SK-N-SH (cell line): Measurements from ENCODE around the gene MAP3K6. TPM values are rescaled to one million over a fixed set of nuclear protein-coding genes. Genes with fewer than 3 reads are reported as not detected.

Experiments
- CTCF ChIA-PET: fragments of 300-600, 350-600 bp; formaldehyde crosslinking; extraction: SDS; loops from one replicate; lab custom pipeline; 2021; lab: Yijun Ruan, JAX
- POLR2A ChIA-PET: fragments of 350-600 bp; sonication (Branson Sonifier 250); formaldehyde crosslinking; extraction: SDS; loops from one replicate; lab custom pipeline; 2020; ENCODE audit warnings: antibody characterized with exemption, inconsistent platforms; lab: Yijun Ruan, JAX
- DNase-seq: peaks from one replicate; pipeline ENCODE4 v3.0.0; 2012
- H2AFZ ChIP-seq: fragments of 200-600 bp; sonication (generic); 2 replicates; pipeline ENCODE4 v1.8.1; 2016; ENCODE audit warnings: antibody characterized with exemption, mild to moderate bottlenecking, low read depth
- H3F3A ChIP-seq: fragments of 200-600 bp; sonication (generic); replicated peaks from 2 replicates; pipeline ENCODE3; 2016; ENCODE audit warnings: antibody characterized with exemption, mild to moderate bottlenecking; ENCODE audit not compliant: insufficient read depth
- H3K27ac ChIP-seq, 2 experiments: fragments of 200-500 bp in 1 of 2; fragments of 200-600 bp in 1 of 2; sonication (Bioruptor generic) in 1 of 2; sonication (generic), shearing (Covaris generic) in 1 of 2; 2 replicates each; pipeline versions ENCODE4 v1.5.1 to v1.6.1; 2014 to 2016; ENCODE audit warnings: low read depth in 2 of 2, inconsistent platforms in 1 of 2, low read length in 1 of 2, mild to moderate bottlenecking in 1 of 2, mixed read lengths in 1 of 2
- H3K27me3 ChIP-seq: fragments of 200-600 bp; sonication (generic), shearing (Covaris generic); 2 replicates; pipeline ENCODE4 v1.6.1; 2016; ENCODE audit warnings: mixed run types; ENCODE audit not compliant: insufficient read depth
- H3K36me3 ChIP-seq, 2 experiments: fragments of 200-500 bp in 1 of 2; fragments of 200-600 bp in 1 of 2; sonication (Bioruptor generic) in 1 of 2; sonication (generic) in 1 of 2; replicated peaks in 1 of 2; 2 replicates each; pipeline versions ENCODE3 to v1.5.1; 2014 to 2016; ENCODE audit warnings: low read length in 1 of 2, mild to moderate bottlenecking in 1 of 2; ENCODE audit not compliant: insufficient read depth in 2 of 2, control insufficient read depth in 1 of 2
- H3K4me1 ChIP-seq, 2 experiments: fragments of 200-500 bp in 1 of 2; fragments of 200-600 bp in 1 of 2; sonication (Bioruptor generic) in 1 of 2; sonication (generic), shearing (Covaris generic) in 1 of 2; 2 replicates each; pipeline versions ENCODE4 v1.5.1 to v1.6.1; 2014 to 2016; ENCODE audit warnings: low read depth in 1 of 2, low read length in 1 of 2, mixed run types in 1 of 2; ENCODE audit not compliant: insufficient read depth in 2 of 2, control insufficient read depth in 1 of 2
- H3K4me2 ChIP-seq: fragments of 200-600 bp; sonication (generic), shearing (Covaris generic); 2 replicates; pipeline ENCODE4 v1.6.1; 2017; ENCODE audit warnings: mixed run types
- H3K4me3 ChIP-seq, 2 experiments: fragments of 200-500 bp in 1 of 2; fragments of 200-600 bp in 1 of 2; sonication (Bioruptor generic) in 1 of 2; sonication (generic), shearing (Covaris generic) in 1 of 2; 2 replicates each; pipeline versions ENCODE4 v1.5.1 to v1.8.1; 2014 to 2016; ENCODE audit warnings: low read depth in 2 of 2, inconsistent platforms in 1 of 2, low read length in 1 of 2, mild to moderate bottlenecking in 1 of 2, mixed read lengths in 1 of 2, moderate library complexity in 1 of 2
- H3K79me2 ChIP-seq: fragments of 200-600 bp; sonication (generic); 2 replicates; pipeline ENCODE4 v1.8.1; 2017; ENCODE audit warnings: mild to moderate bottlenecking; ENCODE audit not compliant: insufficient read depth
- H3K9ac ChIP-seq: fragments of 200-600 bp; sonication (generic); 2 replicates; pipeline ENCODE4 v1.6.1; 2017; ENCODE audit warnings: mixed run types
- H3K9me2 ChIP-seq: fragments of 200-600 bp; sonication (generic); 2 replicates; pipeline ENCODE4 v1.6.1; 2017; ENCODE audit warnings: mixed run types
- H3K9me3 ChIP-seq: fragments of 200-600 bp; sonication (generic); 2 replicates; pipeline ENCODE4 v1.6.1; 2017; ENCODE audit warnings: mixed run types, mild to moderate bottlenecking, moderate library complexity
- H4K20me1 ChIP-seq: fragments of 200-600 bp; sonication (generic); 2 replicates; pipeline ENCODE4 v1.6.1; 2017; ENCODE audit warnings: mild to moderate bottlenecking, mixed run types; ENCODE audit not compliant: insufficient read depth
- CHD2 ChIP-seq: fragments of 150-350 bp; IDR thresholded peaks from 2 replicates; pipeline ENCODE4 v1.6.1; 2018; ENCODE audit warnings: low read length; ENCODE audit not compliant: partially characterized antibody
- ELF1 ChIP-seq: IDR thresholded peaks from 2 replicates; pipeline ENCODE4 v1.4.0; 2012
- POLR2AphosphoS5 ChIP-seq: IDR thresholded peaks from 2 replicates; pipeline ENCODE4 v1.6.1; 2012; ENCODE audit warnings: low read depth, low read length
- RAD21 ChIP-seq: IDR thresholded peaks from 2 replicates; pipeline ENCODE4 v1.6.1; 2012; ENCODE audit warnings: mild to moderate bottlenecking, low read length
- RCOR1 ChIP-seq: fragments of 150-350 bp; IDR thresholded peaks from 2 replicates; pipeline ENCODE4 v1.6.1; 2017; ENCODE audit warnings: antibody characterized with exemption, low read length
- SIN3A ChIP-seq: IDR thresholded peaks from 2 replicates; pipeline ENCODE4 v1.6.1; 2012; ENCODE audit warnings: low read depth, mild to moderate bottlenecking, low read length, moderate library complexity, borderline replicate concordance
- SMC3 ChIP-seq: IDR thresholded peaks from 2 replicates; pipeline ENCODE4 v1.6.1; 2012; ENCODE audit warnings: low read depth, low read length, improper control_type of control experiment
- YY1 ChIP-seq: IDR thresholded peaks from 2 replicates; pipeline ENCODE4 v1.4.0; 2012; ENCODE audit warnings: low read depth, mild to moderate bottlenecking
- WGBS: methylation state at CpG from one replicate; pipeline ENCODE4 v1.1.6; 2017; ENCODE audit warnings: low lambda C conversion rate; 5-methylcytosine and 5-hydroxymethylcytosine counted together
- polyA plus RNA-seq, 3 experiments: library from polyadenylated mRNA; depleted of rRNA; stranded (reverse); fragments of >200 nt; gene quantifications; 2 replicates each; pipeline ENCODE4 v1.2.3, GENCODE V29; 2012
- TF ChIP-seq, protein P1 (sequence below): IDR thresholded peaks from 2 replicates; pipeline ENCODE4 v1.4.0; 2012; ENCODE audit warnings: low read depth, borderline replicate concordance
- TF ChIP-seq, protein P2 (sequence below): fragments of 200-600 bp; sonication (generic); IDR thresholded peaks from 2 replicates; pipeline ENCODE4 v1.6.1; 2017; ENCODE audit warnings: antibody characterized with exemption, mild to moderate bottlenecking, moderate library complexity
- TF ChIP-seq, protein P3 (sequence below): IDR thresholded peaks from 2 replicates; pipeline ENCODE4 v1.6.1; 2012; ENCODE audit warnings: mild to moderate bottlenecking, low read depth, low read length, moderate library complexity

The MAP3K6 gene
- polyA plus RNA-seq, 1 of the 3 experiments (the other 2 are of a cell fraction) = 17.3 TPM

DNA sequence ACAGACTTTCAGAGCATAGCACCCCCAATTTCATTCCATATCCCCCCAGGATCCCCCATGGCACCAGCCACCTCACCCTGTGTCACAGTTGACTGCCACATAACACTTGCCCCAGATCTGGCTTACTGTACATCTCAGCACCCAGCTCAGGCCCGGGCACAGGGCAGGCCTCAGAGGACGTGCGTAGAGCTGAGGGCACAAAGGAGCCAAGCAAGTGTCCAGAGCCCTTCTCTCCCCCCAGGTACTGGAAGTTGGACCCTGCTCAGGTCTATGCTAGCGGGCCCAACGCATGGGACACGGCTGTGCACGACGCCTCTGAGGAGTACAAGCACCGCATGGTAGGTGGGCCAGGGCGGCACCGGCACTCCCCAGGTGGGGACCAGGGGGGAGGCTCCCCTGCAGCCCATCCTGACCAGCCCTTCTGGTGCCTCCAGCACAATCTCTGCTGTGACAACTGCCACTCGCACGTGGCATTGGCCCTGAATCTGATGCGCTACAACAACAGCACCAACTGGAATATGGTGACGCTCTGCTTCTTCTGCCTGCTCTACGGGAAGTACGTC lies 33.0 kb downstream of the MAP3K6 start:
- Histone ChIP-seq H4K20me1 (0 out of 2 replicates have a peak, but pooled peaks cover under 1% of the 10 kb centered on the region), H3K9me3 (no peaks in the 10 kb centered on the region), H3K36me3 (peaks cover 4 to 59% of the 10 kb centered on the region in 2 experiments), H3K27ac (no peak overlapping the region), H3K4me1 (no peaks in the 10 kb centered on the region), H2AFZ (no peak overlapping the region), H3K4me2 (no peak overlapping the region), H3F3A (no peaks in the 10 kb centered on the region)
- ChIA-PET CTCF (interaction anchor here (0.7 to 7.4 kb wide), 18 partner anchors 8 to 290 kb away, joined by 3 to 85 read pairs (median 8); partner anchors contain the start of genes CD164L2, MAP3K6, SYTL1 and TMEM222), POLR2A (no interaction called here)
- no peak for DNase-seq
- TF ChIP-seq YY1 (no peak), POLR2AphosphoS5 (no peak), ELF1 (no peak), CHD2 (no peak), SIN3A (no peak)
- TF ChIP-seq, protein P1, sequence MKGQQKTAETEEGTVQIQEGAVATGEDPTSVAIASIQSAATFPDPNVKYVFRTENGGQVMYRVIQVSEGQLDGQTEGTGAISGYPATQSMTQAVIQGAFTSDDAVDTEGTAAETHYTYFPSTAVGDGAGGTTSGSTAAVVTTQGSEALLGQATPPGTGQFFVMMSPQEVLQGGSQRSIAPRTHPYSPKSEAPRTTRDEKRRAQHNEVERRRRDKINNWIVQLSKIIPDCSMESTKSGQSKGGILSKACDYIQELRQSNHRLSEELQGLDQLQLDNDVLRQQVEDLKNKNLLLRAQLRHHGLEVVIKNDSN = no peak
- TF ChIP-seq, protein P2, sequence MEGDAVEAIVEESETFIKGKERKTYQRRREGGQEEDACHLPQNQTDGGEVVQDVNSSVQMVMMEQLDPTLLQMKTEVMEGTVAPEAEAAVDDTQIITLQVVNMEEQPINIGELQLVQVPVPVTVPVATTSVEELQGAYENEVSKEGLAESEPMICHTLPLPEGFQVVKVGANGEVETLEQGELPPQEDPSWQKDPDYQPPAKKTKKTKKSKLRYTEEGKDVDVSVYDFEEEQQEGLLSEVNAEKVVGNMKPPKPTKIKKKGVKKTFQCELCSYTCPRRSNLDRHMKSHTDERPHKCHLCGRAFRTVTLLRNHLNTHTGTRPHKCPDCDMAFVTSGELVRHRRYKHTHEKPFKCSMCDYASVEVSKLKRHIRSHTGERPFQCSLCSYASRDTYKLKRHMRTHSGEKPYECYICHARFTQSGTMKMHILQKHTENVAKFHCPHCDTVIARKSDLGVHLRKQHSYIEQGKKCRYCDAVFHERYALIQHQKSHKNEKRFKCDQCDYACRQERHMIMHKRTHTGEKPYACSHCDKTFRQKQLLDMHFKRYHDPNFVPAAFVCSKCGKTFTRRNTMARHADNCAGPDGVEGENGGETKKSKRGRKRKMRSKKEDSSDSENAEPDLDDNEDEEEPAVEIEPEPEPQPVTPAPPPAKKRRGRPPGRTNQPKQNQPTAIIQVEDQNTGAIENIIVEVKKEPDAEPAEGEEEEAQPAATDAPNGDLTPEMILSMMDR = no peak
- TF ChIP-seq, all 33 proteins: peak for 0
- Histone ChIP-seq H3K4me3 (no peak overlapping the region), H3K27me3 (no peaks in the 10 kb centered on the region), H3K79me2 (peaks cover 22% of the 10 kb centered on the region), H3K9me2 (no peaks in the 10 kb centered on the region), H3K9ac (no peak overlapping the region)
- 97% methylated on average over 6 of the region's 17 CpGs for WGBS

DNA sequence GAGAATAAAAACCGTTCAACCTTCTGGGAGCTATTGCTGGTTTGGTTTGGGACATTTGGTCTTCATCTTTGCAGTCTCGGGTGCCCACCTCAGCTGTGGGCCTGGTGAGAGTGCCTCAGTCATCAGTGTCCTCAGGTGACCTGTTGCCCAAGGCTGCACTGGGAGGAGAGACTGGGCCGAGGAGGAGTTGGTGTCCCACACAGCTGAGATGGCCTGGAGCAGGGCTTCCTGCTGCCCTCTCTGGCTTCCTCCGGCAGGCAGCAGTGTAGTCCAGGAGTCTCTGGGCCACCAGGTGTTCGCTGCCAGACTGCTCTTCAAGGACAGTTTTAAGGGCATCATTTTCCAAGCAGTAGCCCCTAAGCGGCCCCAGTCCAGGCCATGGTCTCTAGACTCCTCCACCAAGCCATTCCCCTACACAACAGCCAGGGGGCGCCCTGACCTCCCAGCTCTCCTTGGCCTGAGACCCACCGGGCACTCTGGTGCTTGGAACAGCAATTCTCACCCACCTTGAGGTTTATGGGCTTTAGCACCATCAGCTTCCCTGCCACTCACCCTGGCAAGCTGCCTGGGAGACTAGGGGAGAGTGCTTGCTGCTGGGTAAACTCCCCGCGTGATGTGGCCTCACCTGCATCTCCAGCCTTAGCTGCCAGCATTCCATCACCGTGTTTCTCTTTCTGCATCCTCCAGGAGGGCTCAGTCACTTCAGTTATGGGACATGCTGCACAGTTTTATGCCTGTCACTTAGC lies 34.1 kb downstream of the MAP3K6 start:
- Histone ChIP-seq H3K9me3 (no peaks in the 10 kb centered on the region), H3K4me3 (no peak overlapping the region; a peak in 1 of 4 replicates), H3K79me2 (peaks cover 33% of the 10 kb centered on the region), H3F3A (no peaks in the 10 kb centered on the region), H3K27ac (no peak overlapping the region), H3K9ac (no peak overlapping the region), H3K36me3 (peaks cover 4 to 66% of the 10 kb centered on the region in 2 experiments), H3K9me2 (no peaks in the 10 kb centered on the region), H3K27me3 (no peaks in the 10 kb centered on the region), H3K4me1 (no peaks in the 10 kb centered on the region), H4K20me1 (peaks cover 12% of the 10 kb centered on the region; the same call in 1 of the 2 replicates), H3K4me2 (no peak overlapping the region), H2AFZ (no peak overlapping the region)
- DNase-seq = peak; percentile 87
- CTCF ChIA-PET = interaction anchor here (0.7 to 7.4 kb wide), 38 partner anchors 9 to 289 kb away, joined by 3 to 85 read pairs (median 4); partner anchors contain the start of genes CD164L2, MAP3K6, SYTL1 and TMEM222
- POLR2A ChIA-PET = no interaction called here
- TF ChIP-seq, protein P3, sequence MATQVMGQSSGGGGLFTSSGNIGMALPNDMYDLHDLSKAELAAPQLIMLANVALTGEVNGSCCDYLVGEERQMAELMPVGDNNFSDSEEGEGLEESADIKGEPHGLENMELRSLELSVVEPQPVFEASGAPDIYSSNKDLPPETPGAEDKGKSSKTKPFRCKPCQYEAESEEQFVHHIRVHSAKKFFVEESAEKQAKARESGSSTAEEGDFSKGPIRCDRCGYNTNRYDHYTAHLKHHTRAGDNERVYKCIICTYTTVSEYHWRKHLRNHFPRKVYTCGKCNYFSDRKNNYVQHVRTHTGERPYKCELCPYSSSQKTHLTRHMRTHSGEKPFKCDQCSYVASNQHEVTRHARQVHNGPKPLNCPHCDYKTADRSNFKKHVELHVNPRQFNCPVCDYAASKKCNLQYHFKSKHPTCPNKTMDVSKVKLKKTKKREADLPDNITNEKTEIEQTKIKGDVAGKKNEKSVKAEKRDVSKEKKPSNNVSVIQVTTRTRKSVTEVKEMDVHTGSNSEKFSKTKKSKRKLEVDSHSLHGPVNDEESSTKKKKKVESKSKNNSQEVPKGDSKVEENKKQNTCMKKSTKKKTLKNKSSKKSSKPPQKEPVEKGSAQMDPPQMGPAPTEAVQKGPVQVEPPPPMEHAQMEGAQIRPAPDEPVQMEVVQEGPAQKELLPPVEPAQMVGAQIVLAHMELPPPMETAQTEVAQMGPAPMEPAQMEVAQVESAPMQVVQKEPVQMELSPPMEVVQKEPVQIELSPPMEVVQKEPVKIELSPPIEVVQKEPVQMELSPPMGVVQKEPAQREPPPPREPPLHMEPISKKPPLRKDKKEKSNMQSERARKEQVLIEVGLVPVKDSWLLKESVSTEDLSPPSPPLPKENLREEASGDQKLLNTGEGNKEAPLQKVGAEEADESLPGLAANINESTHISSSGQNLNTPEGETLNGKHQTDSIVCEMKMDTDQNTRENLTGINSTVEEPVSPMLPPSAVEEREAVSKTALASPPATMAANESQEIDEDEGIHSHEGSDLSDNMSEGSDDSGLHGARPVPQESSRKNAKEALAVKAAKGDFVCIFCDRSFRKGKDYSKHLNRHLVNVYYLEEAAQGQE = no peak
- TF ChIP-seq, protein P2 = peak; percentile 85
- TF ChIP-seq SMC3 (peak; percentile 54), RAD21 (peak; percentile 48), RCOR1 (no peak)
- WGBS = 59% methylated on average over 5 of the region's 11 CpGs
